ENCODE measurements around the gene XNDC1N. TPM values are rescaled to one million over a fixed set of nuclear protein-coding genes. Genes with fewer than 3 reads are reported as not detected.

The XNDC1N gene
- total and polyA plus RNA-seq, 4 donors, result 3.9 to 12.8 (median 6.4) TPM

DNA sequence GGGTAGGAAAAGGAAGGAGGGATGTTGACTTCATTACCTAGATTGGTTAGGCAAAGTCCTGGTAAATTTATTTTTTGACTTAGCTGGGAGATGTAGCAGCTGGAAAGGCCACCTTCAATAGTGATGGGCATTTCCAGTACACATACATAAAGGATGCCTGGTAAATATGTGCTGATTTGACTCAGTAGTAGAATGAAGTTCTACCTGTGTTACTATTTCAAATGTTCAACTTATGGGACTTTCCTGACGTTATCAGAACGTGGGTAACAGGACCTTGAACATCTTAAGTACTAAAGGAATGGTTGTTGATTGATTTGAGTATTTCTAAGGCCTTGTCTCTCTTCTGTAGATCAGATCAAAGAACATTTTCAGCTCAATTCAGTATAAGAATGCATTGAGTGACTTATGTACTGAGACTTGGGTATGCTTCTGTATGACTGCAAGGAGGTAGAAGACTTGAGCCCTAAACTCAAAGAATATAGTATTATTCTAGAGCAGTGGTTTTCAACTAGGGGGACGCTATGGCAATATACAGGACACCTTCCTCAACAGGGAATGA is 27.6 kb upstream of the XNDC1N start:
- H3K36me3 ChIP-seq (ENCODE audit: control insufficient read depth in 1 of 2, insufficient read depth in 2 of 2, low read length in 1 of 2), result peaks cover 0 to 2% of the 10 kb centered on the region in 2 donors
- no peaks in the 10 kb centered on the region for H3K9me3 ChIP-seq (ENCODE audit: control insufficient read depth, low read length)
- DNase-seq, result no peak
- 62 to 63% methylated on average over 3 of the region's 3 CpGs for WGBS, 2 donors
- no peak overlapping the region for H3K4me3 ChIP-seq (ENCODE audit: low read length in 2 of 2)
- intact Hi-C loops (cut with DNase I), result no loop called here
- no peak for ATAC-seq (ENCODE audit: low FRiP score)
- no peak overlapping the region for H3K27ac ChIP-seq (ENCODE audit: low read depth in 1 of 2, low read length in 2 of 2)
- peaks cover 3 to 6% of the 10 kb centered on the region in 2 donors for H3K4me1 ChIP-seq (ENCODE audit: control insufficient read depth in 1 of 2, insufficient read depth in 2 of 2, low read length in 2 of 2)
- H3K27me3 ChIP-seq (ENCODE audit: control insufficient read depth in 1 of 2, insufficient read depth in 2 of 2, low read length in 1 of 2), result no peaks in the 10 kb centered on the region

GRCh38 chr11:71951741-71952310 is 23.4 kb upstream of the XNDC1N start:
- Histone ChIP-seq H3K27ac (ENCODE audit: low read depth in 1 of 2, low read length in 2 of 2) (no peak overlapping the region), H3K36me3 (ENCODE audit: control insufficient read depth in 1 of 2, insufficient read depth in 2 of 2, low read length in 1 of 2) (no peaks in the 10 kb centered on the region), H3K4me1 (ENCODE audit: control insufficient read depth in 1 of 2, insufficient read depth in 2 of 2, low read length in 2 of 2) (peaks cover 3 to 6% of the 10 kb centered on the region in 2 donors), H3K27me3 (ENCODE audit: control insufficient read depth in 1 of 2, insufficient read depth in 2 of 2, low read length in 1 of 2) (no peaks in the 10 kb centered on the region), H3K9me3 (ENCODE audit: control insufficient read depth, low read length) (no peaks in the 10 kb centered on the region), H3K4me3 (ENCODE audit: low read length in 2 of 2) (no peak overlapping the region)
- intact Hi-C loops (cut with DNase I), result no loop called here
- 92 to 93% methylated on average over 4 of the region's 4 CpGs for WGBS, 2 donors
- ATAC-seq (ENCODE audit: low FRiP score), result no peak
- DNase-seq, result no peak

DNA sequence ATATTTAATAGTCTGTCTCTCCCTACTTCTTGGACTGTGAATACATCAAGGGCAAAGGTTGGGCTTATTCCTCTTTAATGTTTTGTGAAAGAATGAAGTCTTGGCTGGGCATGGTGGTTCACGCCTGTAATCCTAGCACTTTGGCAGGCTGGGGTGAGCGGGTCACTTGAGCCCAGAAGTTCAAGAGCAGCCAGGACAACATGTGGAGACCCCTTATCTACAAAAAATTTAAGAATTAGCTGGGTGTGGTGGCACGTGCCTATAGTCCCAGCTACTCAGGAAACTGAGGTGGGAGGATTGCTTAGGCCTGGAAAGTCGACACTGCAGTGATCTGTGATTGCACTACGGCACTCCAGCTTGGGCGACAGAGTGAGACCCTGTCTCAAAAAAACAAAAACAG is 20.6 kb upstream of the XNDC1N start:
- 72 to 75% methylated on average over 6 of the region's 6 CpGs for WGBS, 2 donors
- peaks cover 4 to 7% of the 10 kb centered on the region in 2 donors for H3K4me1 ChIP-seq (ENCODE audit: control insufficient read depth in 1 of 2, insufficient read depth in 2 of 2, low read length in 2 of 2)
- intact Hi-C loops (cut with DNase I), result no loop called here

DNA sequence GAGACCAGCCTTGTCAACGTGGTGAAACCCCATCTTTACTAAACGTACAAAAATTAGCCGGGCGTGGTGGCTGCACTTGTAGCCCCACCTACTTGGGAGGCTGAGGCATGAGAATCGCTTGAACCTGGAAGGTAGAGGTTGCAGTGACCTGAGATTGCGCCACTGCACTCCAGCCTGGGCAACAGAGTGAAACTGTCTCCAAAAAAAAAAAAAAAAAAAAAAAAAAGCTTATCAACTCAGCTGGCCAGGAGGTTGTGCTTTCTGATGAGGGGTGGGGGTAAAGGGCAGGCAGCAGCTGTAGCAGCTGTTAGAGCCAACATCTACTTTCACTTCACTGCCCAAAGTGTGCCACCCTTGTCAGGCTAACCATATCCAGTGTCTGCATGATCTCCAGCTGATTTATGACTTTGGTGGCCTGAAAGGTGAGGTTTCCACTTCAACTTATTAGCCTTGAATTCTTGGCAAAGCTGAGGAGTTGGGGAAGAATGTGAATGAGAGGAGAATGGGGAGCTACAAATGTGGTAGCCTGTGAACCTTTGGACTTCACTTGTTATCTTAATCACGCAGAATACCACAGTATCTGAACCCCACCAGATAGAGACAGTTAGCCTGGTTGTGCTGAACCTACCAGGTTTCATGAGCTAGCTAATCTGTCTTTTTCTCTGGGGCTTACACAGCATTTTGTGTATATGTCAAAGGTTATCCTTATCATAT is 20.1 kb upstream of the XNDC1N start:
- Histone ChIP-seq H3K4me3 (ENCODE audit: low read length in 2 of 2) (no peak overlapping the region), H3K36me3 (ENCODE audit: control insufficient read depth in 1 of 2, insufficient read depth in 2 of 2, low read length in 1 of 2) (no peaks in the 10 kb centered on the region), H3K9me3 (ENCODE audit: control insufficient read depth, low read length) (no peaks in the 10 kb centered on the region), H3K4me1 (ENCODE audit: control insufficient read depth in 1 of 2, insufficient read depth in 2 of 2, low read length in 2 of 2) (peaks cover 3 to 4% of the 10 kb centered on the region in 2 donors), H3K27me3 (ENCODE audit: control insufficient read depth in 1 of 2, insufficient read depth in 2 of 2, low read length in 1 of 2) (no peaks in the 10 kb centered on the region), H3K27ac (ENCODE audit: low read depth in 1 of 2, low read length in 2 of 2) (no peak overlapping the region)
- DNase-seq (no peak), ATAC-seq (ENCODE audit: low FRiP score) (no peak)
- WGBS, 2 donors, result 84 to 89% methylated on average over 7 of the region's 7 CpGs
- intact Hi-C loops (cut with DNase I), result no loop called here

More for the DNA sequence above, 20.6 kb upstream of the XNDC1N start:
- ATAC-seq (ENCODE audit: low FRiP score) (no peak), DNase-seq (no peak)
- Histone ChIP-seq H3K27ac (ENCODE audit: low read depth in 1 of 2, low read length in 2 of 2) (no peak overlapping the region), H3K27me3 (ENCODE audit: control insufficient read depth in 1 of 2, insufficient read depth in 2 of 2, low read length in 1 of 2) (no peaks in the 10 kb centered on the region), H3K9me3 (ENCODE audit: control insufficient read depth, low read length) (no peaks in the 10 kb centered on the region), H3K36me3 (ENCODE audit: control insufficient read depth in 1 of 2, insufficient read depth in 2 of 2, low read length in 1 of 2) (no peaks in the 10 kb centered on the region), H3K4me3 (ENCODE audit: low read length in 2 of 2) (no peak overlapping the region)

GRCh38 chr11:71947498-71947897 is 19.1 kb upstream of the XNDC1N start:
- DNase-seq, result no peak
- 82 to 86% methylated on average over 3 of the region's 3 CpGs for WGBS, 2 donors
- Histone ChIP-seq H3K27me3 (ENCODE audit: control insufficient read depth in 1 of 2, insufficient read depth in 2 of 2, low read length in 1 of 2) (no peaks in the 10 kb centered on the region), H3K27ac (ENCODE audit: low read depth in 1 of 2, low read length in 2 of 2) (no peak overlapping the region), H3K36me3 (ENCODE audit: control insufficient read depth in 1 of 2, insufficient read depth in 2 of 2, low read length in 1 of 2) (no peaks in the 10 kb centered on the region), H3K4me1 (ENCODE audit: control insufficient read depth in 1 of 2, insufficient read depth in 2 of 2, low read length in 2 of 2) (peaks cover 3 to 4% of the 10 kb centered on the region in 2 donors), H3K4me3 (ENCODE audit: low read length in 2 of 2) (no peak overlapping the region), H3K9me3 (ENCODE audit: control insufficient read depth, low read length) (no peaks in the 10 kb centered on the region)
- intact Hi-C loops (cut with DNase I), result no loop called here
- ATAC-seq (ENCODE audit: low FRiP score), result no peak

DNA sequence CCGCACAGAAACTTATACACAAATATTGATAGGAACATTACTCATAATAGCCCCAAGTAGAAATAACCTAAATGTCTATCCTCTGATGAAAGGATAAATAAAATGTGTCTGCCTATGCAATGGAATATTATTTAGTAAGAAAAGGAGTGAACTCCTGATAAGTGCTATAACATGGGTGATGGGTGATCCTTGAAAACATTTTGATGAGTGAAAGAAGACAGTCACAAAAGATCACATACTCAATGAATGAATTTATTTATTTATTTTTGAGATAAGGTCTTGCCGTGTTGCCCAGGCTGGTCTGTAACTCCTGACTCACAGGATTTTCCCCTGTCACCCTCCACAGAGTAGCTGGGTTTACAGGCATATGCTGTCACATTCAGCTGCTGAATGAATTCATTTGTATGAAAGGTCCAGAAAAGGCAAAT is 17.8 kb upstream of the XNDC1N start:
- H3K4me3 ChIP-seq (ENCODE audit: low read length in 2 of 2), result no peak overlapping the region
- H3K27ac ChIP-seq (ENCODE audit: low read depth in 1 of 2, low read length in 2 of 2), result no peak overlapping the region
- H3K9me3 ChIP-seq (ENCODE audit: control insufficient read depth, low read length), result no peaks in the 10 kb centered on the region
- DNase-seq (no peak), ATAC-seq (ENCODE audit: low FRiP score) (no peak)
- H3K36me3 ChIP-seq (ENCODE audit: control insufficient read depth in 1 of 2, insufficient read depth in 2 of 2, low read length in 1 of 2), result no peaks in the 10 kb centered on the region
- H3K4me1 ChIP-seq (ENCODE audit: control insufficient read depth in 1 of 2, insufficient read depth in 2 of 2, low read length in 2 of 2), result peaks cover 3 to 4% of the 10 kb centered on the region in 2 donors
- H3K27me3 ChIP-seq (ENCODE audit: control insufficient read depth in 1 of 2, insufficient read depth in 2 of 2, low read length in 1 of 2), result no peaks in the 10 kb centered on the region
- intact Hi-C loops (cut with DNase I), result no loop called here
- 11 to 18% methylated on average over 2 of the region's 2 CpGs for WGBS, 2 donors

GRCh38 chr11:71940561-71941219 is 12.3 kb upstream of the XNDC1N start:
- no peak for ATAC-seq (ENCODE audit: low FRiP score)

GRCh38 chr11:71937826-71938225 is 9.4 kb upstream of the XNDC1N start:
- Histone ChIP-seq H3K9me3 (ENCODE audit: control insufficient read depth, low read length) (no peaks in the 10 kb centered on the region), H3K27me3 (ENCODE audit: control insufficient read depth in 1 of 2, insufficient read depth in 2 of 2, low read length in 1 of 2) (no peaks in the 10 kb centered on the region), H3K4me1 (ENCODE audit: control insufficient read depth in 1 of 2, insufficient read depth in 2 of 2, low read length in 2 of 2) (peaks cover 1 to 13% of the 10 kb centered on the region in 2 donors), H3K4me3 (ENCODE audit: low read length in 2 of 2) (no peak overlapping the region), H3K27ac (ENCODE audit: low read depth in 1 of 2, low read length in 2 of 2) (peak overlapping the region; percentile 67 to 93), H3K36me3 (ENCODE audit: control insufficient read depth in 1 of 2, insufficient read depth in 2 of 2, low read length in 1 of 2) (no peaks in the 10 kb centered on the region)
- no peak for ATAC-seq (ENCODE audit: low FRiP score)
- WGBS, 2 donors, result 4 to 9% methylated on average over 1 of the region's 1 CpG
- intact Hi-C loops (cut with DNase I), result no loop called here
- DNase-seq, result peak in 1 of 2 donors; percentile 62

More at GRCh38 chr11:71940561-71941219, 12.3 kb upstream of the XNDC1N start:
- Histone ChIP-seq H3K4me3 (ENCODE audit: low read length in 2 of 2) (no peak overlapping the region), H3K27ac (ENCODE audit: low read depth in 1 of 2, low read length in 2 of 2) (no peak overlapping the region), H3K36me3 (ENCODE audit: control insufficient read depth in 1 of 2, insufficient read depth in 2 of 2, low read length in 1 of 2) (no peaks in the 10 kb centered on the region), H3K27me3 (ENCODE audit: control insufficient read depth in 1 of 2, insufficient read depth in 2 of 2, low read length in 1 of 2) (no peaks in the 10 kb centered on the region), H3K4me1 (ENCODE audit: control insufficient read depth in 1 of 2, insufficient read depth in 2 of 2, low read length in 2 of 2) (peaks cover 4 to 16% of the 10 kb centered on the region in 2 donors), H3K9me3 (ENCODE audit: control insufficient read depth, low read length) (no peaks in the 10 kb centered on the region)
- DNase-seq, result no peak
- 85 to 87% methylated on average over 6 of the region's 6 CpGs for WGBS, 2 donors
- intact Hi-C loops (cut with DNase I), result no loop called here

All from aorta (tissue), 5 donors.